NCI-H1417 (cell line): ENCODE measurements around the gene KCNH1.

Source experiments
- DNase-seq, 3 experiments: peaks; one replicate each; lab custom pipeline; 2025; lab: John Stamatoyannopoulos, UW

Gene KCNH1

GRCh38 chr1:211133836-211134669 lies at the start of gene KCNH1:
Gene KCNH1, minus strand, starts transcription at chr1:211134148. Its CDS starts 203 bp downstream, at chr1:211133945.
- DNase-seq = peak; percentile 76 to 94 (median 93)

- DNase-seq = no peak
These were observed 48.8 kb upstream of the KCNH1 start for GRCh38 chr1:211182746-211183145.

GRCh38 chr1:211174375-211174774 lies 40.4 kb upstream of the KCNH1 start:
- DNase-seq = no peak

GRCh38 chr1:211172657-211173056 lies 38.7 kb upstream of the KCNH1 start:
- no peak for DNase-seq

GRCh38 chr1:211169353-211169752 lies 35.4 kb upstream of the KCNH1 start:
- no peak for DNase-seq

- no peak for DNase-seq
These were observed 24.9 kb upstream of the KCNH1 start for GRCh38 chr1:211158866-211159265.

GRCh38 chr1:211155040-211155439 lies 21.1 kb upstream of the KCNH1 start:
- no peak for DNase-seq

GRCh38 chr1:211153932-211154331 lies 20.0 kb upstream of the KCNH1 start:
- DNase-seq = no peak

GRCh38 chr1:211148366-211148765 lies 14.4 kb upstream of the KCNH1 start:
- peak in 2 of 3 experiments; percentile 12 to 66 for DNase-seq

- DNase-seq = peak in 2 of 3 experiments; percentile 8 to 15
These were observed 12.0 kb upstream of the KCNH1 start for GRCh38 chr1:211145944-211146343.

GRCh38 chr1:211135342-211135950 lies 1.5 kb upstream of the KCNH1 start:
- DNase-seq = peak; percentile 12 to 75 (median 16)

- DNase-seq = peak in 2 of 3 experiments; percentile 8 to 85
These were observed 534 bp downstream of the KCNH1 start for GRCh38 chr1:211133393-211133835.

- DNase-seq = peak in 1 of 3 experiments; percentile 39
These were observed 1.1 kb downstream of the KCNH1 start for GRCh38 chr1:211132721-211133392.

- DNase-seq = no peak
These were observed 4.2 kb downstream of the KCNH1 start for GRCh38 chr1:211129776-211130175.

- no peak for DNase-seq
These were observed 6.8 kb downstream of the KCNH1 start for GRCh38 chr1:211127166-211127565.

- no peak for DNase-seq
These were observed 7.3 kb downstream of the KCNH1 start for GRCh38 chr1:211126622-211127021.

GRCh38 chr1:211118407-211119102 lies 15.4 kb downstream of the KCNH1 start:
- no peak for DNase-seq

- no peak for DNase-seq
These were observed 19.5 kb downstream of the KCNH1 start for GRCh38 chr1:211114446-211114845.

- no peak for DNase-seq
These were observed 20.4 kb downstream of the KCNH1 start for GRCh38 chr1:211113566-211113965.

GRCh38 chr1:211111351-211111750 lies 22.6 kb downstream of the KCNH1 start:
- no peak for DNase-seq

GRCh38 chr1:211101481-211101880 lies 32.5 kb downstream of the KCNH1 start:
- no peak for DNase-seq

- DNase-seq = no peak
These were observed 34.6 kb downstream of the KCNH1 start for GRCh38 chr1:211099393-211099792.
